COLO668 (cell line): Measurements from ENCODE around the gene LRRC8B.
A peak's percentile ranks its signal among the peaks of the same experiment; 100 is the strongest.
"Not testable (repeated sequence)": the region's sequence is repeated elsewhere in the genome, so short reads cannot be mapped to it uniquely, and the experiment has no call there.

ENCODE experiments used
- DNase-seq: peaks from one replicate; lab custom pipeline; 2025; ENCODE audit not compliant: unreplicated experiment; lab: John Stamatoyannopoulos, UW

LRRC8B gene

GRCh38 chr1:89523572-89524368 is 859 bp upstream of the LRRC8B start:
- no peak for DNase-seq

- DNase-seq, result peak; percentile 93
Measured at GRCh38 chr1:89525169-89525855, 683 bp downstream of the LRRC8B start.

- DNase-seq, result no peak
Measured at GRCh38 chr1:89527256-89527655, 2.6 kb downstream of the LRRC8B start.

- DNase-seq, result no peak
Measured at GRCh38 chr1:89527750-89528381, 3.2 kb downstream of the LRRC8B start.

GRCh38 chr1:89528382-89528780 is 3.8 kb downstream of the LRRC8B start:
- DNase-seq, result no peak

GRCh38 chr1:89529196-89529595 is 4.6 kb downstream of the LRRC8B start:
- DNase-seq, result no peak

GRCh38 chr1:89530444-89531089 is 5.9 kb downstream of the LRRC8B start:
- DNase-seq, result no peak

- no peak for DNase-seq
Measured at GRCh38 chr1:89531480-89532139, 7.0 kb downstream of the LRRC8B start.

- no peak for DNase-seq
Measured at GRCh38 chr1:89532228-89532627, 7.6 kb downstream of the LRRC8B start.

GRCh38 chr1:89532866-89533265 is 8.2 kb downstream of the LRRC8B start:
- no peak for DNase-seq

- no peak for DNase-seq
Measured at GRCh38 chr1:89535537-89535936, 10.9 kb downstream of the LRRC8B start.

- DNase-seq, result no peak
Measured at GRCh38 chr1:89536555-89537341, 12.1 kb downstream of the LRRC8B start.

- no peak for DNase-seq
Measured at GRCh38 chr1:89538361-89538760, 13.7 kb downstream of the LRRC8B start.

GRCh38 chr1:89539128-89539527 is 14.5 kb downstream of the LRRC8B start:
- no peak for DNase-seq

GRCh38 chr1:89540406-89540970 is 15.9 kb downstream of the LRRC8B start:
- no peak for DNase-seq

GRCh38 chr1:89542345-89542744 is 17.7 kb downstream of the LRRC8B start:
- no peak for DNase-seq

GRCh38 chr1:89543632-89544031 is 19.0 kb downstream of the LRRC8B start:
- DNase-seq, result not testable (repeated sequence)

- no peak for DNase-seq
Measured at GRCh38 chr1:89545264-89546038, 20.8 kb downstream of the LRRC8B start.
